Mesendoderm (in vitro differentiated cells): Measurements from ENCODE around the gene PTPRD.

Experiments
- DNase-seq: peaks from one replicate; pipeline ENCODE4 v3.0.0; 2013
- H2AK5ac ChIP-seq: 2 replicates; pipeline ENCODE4 v1.6.1; 2013; ENCODE audit warnings: low read length, inconsistent platforms
- H2BK120ac ChIP-seq: 2 replicates; pipeline ENCODE4 v1.6.1; 2013; ENCODE audit warnings: low read depth, mild to moderate bottlenecking, low read length, moderate library complexity, mixed read lengths
- H2BK15ac ChIP-seq: replicated peaks from 2 replicates; pipeline ENCODE4 v1.6.1; 2013; ENCODE audit warnings: low read depth, mild to moderate bottlenecking, moderate library complexity
- H2BK5ac ChIP-seq: 2 replicates; pipeline ENCODE4 v1.6.1; 2013; ENCODE audit warnings: low read length, inconsistent platforms
- H3K18ac ChIP-seq: 2 replicates; pipeline ENCODE4 v1.6.1; 2013; ENCODE audit warnings: mild to moderate bottlenecking, low read length, mixed read lengths
- H3K23ac ChIP-seq: one replicate; pipeline ENCODE4 v1.6.1; 2013; ENCODE audit warnings: low read length
- H3K27ac ChIP-seq: 2 replicates; pipeline ENCODE4 v1.5.1; 2013; ENCODE audit warnings: low read depth, mild to moderate bottlenecking, inconsistent platforms, low read length, moderate library complexity
- H3K27me3 ChIP-seq: 2 replicates; pipeline ENCODE4 v1.6.1; 2013; ENCODE audit warnings: low read length, control low read depth, mild to moderate bottlenecking, inconsistent platforms; ENCODE audit not compliant: insufficient read depth, poor library complexity
- H3K36me3 ChIP-seq: 2 replicates; pipeline ENCODE4 v1.6.1; 2013; ENCODE audit warnings: low read length, inconsistent platforms; ENCODE audit not compliant: control insufficient read depth, insufficient read depth
- H3K4ac ChIP-seq: one replicate; pipeline ENCODE4 v1.6.1; 2013; ENCODE audit warnings: low read depth, mild to moderate bottlenecking, low read length, moderate library complexity
- H3K4me1 ChIP-seq: 2 replicates; pipeline ENCODE4 v1.6.1; 2013; ENCODE audit warnings: low read depth, low read length, inconsistent platforms; ENCODE audit not compliant: control insufficient read depth
- H3K4me2 ChIP-seq: 2 replicates; pipeline ENCODE4 v1.6.1; 2013; ENCODE audit warnings: low read length
- H3K4me3 ChIP-seq: 2 replicates; pipeline ENCODE4 v1.5.1; 2013; ENCODE audit warnings: mild to moderate bottlenecking, low read length
- H3K56ac ChIP-seq: one replicate; pipeline ENCODE4 v1.6.1; 2013; ENCODE audit warnings: low read length
- H3K79me1 ChIP-seq: 2 replicates; pipeline ENCODE4 v1.6.1; 2013; ENCODE audit warnings: low read length, inconsistent platforms
- H3K79me2 ChIP-seq: 2 replicates; pipeline ENCODE4 v1.6.1; 2013; ENCODE audit warnings: mild to moderate bottlenecking, low read length; ENCODE audit not compliant: control insufficient read depth, insufficient read depth
- H3K9ac ChIP-seq: 2 replicates; pipeline ENCODE4 v1.6.1; 2013; ENCODE audit warnings: low read length, inconsistent platforms
- H4K5ac ChIP-seq: one replicate; pipeline ENCODE4 v1.6.1; 2013; ENCODE audit warnings: low read length
- H4K8ac ChIP-seq: one replicate; pipeline ENCODE4 v1.6.1; 2013; ENCODE audit warnings: low read depth, mild to moderate bottlenecking, control low read depth, low read length, moderate library complexity
- WGBS: extraction: QIAGEN DNeasy Blood & Tissue Kit; methylation state at CpG from one replicate; pipeline ENCODE4 v1.1.7; 2013; ENCODE audit warnings: low lambda C conversion rate, missing lambda C conversion rate; ENCODE audit not compliant: insufficient coverage; ENCODE audit errors: extremely low coverage; 5-methylcytosine and 5-hydroxymethylcytosine counted together

The PTPRD gene

DNA sequence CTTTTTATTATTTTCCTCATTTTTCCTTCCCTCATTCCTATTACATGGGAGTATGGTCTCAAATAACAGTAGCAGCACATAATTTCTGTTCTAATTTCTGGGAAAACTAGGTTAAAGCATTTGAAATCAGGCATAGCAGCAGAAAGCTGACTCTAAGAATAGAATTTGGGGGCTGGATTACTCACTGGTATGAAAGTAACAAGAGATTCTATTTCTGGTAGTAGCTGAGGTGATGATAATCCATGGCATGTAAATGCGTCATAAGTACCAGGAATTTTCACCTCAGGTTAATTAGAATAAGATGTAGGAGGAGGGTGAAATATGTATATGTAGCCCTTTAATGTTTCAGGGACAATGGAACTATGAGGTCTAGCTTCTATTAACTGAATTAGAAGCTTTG, 662.0 kb downstream of the PTPRD start:
- no peak overlapping the region for H2BK15ac ChIP-seq
- no peak overlapping the region for H3K4me3 ChIP-seq
- H3K27me3 ChIP-seq: no peaks in the 10 kb centered on the region
- no peak overlapping the region for H3K56ac ChIP-seq
- H3K9ac ChIP-seq: no peak overlapping the region
- no peaks in the 10 kb centered on the region for H3K79me2 ChIP-seq
- H2AK5ac ChIP-seq: no peak overlapping the region
- H2BK5ac ChIP-seq: no peak overlapping the region
- H3K36me3 ChIP-seq: no peaks in the 10 kb centered on the region
- no peaks in the 10 kb centered on the region for H3K4me1 ChIP-seq
- H4K5ac ChIP-seq: no peak overlapping the region
- no peak overlapping the region for H2BK120ac ChIP-seq
- H3K4ac ChIP-seq: no peak overlapping the region
- no peak for DNase-seq
- no peaks in the 10 kb centered on the region for H3K79me1 ChIP-seq
- no peak overlapping the region for H3K27ac ChIP-seq
- H4K8ac ChIP-seq: no peak overlapping the region
- H3K4me2 ChIP-seq: no peak overlapping the region
- WGBS: no CpG with 5 or more reads among the region's 1 CpG
- H3K23ac ChIP-seq: no peak overlapping the region
- no peak overlapping the region for H3K18ac ChIP-seq

DNA sequence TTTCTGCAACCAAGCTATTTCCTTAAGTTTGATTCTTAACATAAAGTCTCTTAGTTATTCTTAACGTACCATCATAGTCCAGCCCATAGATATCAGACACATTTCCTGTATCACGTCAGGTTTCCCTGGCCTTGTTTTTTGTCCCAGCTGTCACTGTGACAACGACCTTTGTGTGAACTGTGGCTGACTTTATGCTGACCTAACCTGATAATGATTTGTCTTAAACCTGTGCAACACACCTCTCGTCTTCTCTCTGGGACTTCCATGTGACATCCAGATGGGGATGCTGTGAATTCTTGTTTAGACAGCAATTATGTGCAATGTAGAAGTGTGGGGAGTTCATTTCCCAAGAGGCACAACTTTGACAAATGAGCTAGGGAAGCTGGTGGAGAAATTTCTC, 662.8 kb downstream of the PTPRD start:
- Histone ChIP-seq H3K56ac (no peak overlapping the region), H3K4ac (no peak overlapping the region), H3K4me2 (no peak overlapping the region), H3K79me2 (no peaks in the 10 kb centered on the region), H2BK15ac (no peak overlapping the region), H2BK5ac (no peak overlapping the region), H3K27me3 (no peaks in the 10 kb centered on the region), H3K4me1 (no peaks in the 10 kb centered on the region), H2BK120ac (no peak overlapping the region), H2AK5ac (no peak overlapping the region), H3K27ac (no peak overlapping the region), H4K5ac (no peak overlapping the region), H3K18ac (no peak overlapping the region), H3K79me1 (no peaks in the 10 kb centered on the region), H3K36me3 (no peaks in the 10 kb centered on the region), H4K8ac (no peak overlapping the region), H3K9ac (no peak overlapping the region), H3K4me3 (no peak overlapping the region), H3K23ac (no peak overlapping the region)
- WGBS: no CpG with 5 or more reads among the region's 4 CpGs
- peak; percentile 52 for DNase-seq

DNA sequence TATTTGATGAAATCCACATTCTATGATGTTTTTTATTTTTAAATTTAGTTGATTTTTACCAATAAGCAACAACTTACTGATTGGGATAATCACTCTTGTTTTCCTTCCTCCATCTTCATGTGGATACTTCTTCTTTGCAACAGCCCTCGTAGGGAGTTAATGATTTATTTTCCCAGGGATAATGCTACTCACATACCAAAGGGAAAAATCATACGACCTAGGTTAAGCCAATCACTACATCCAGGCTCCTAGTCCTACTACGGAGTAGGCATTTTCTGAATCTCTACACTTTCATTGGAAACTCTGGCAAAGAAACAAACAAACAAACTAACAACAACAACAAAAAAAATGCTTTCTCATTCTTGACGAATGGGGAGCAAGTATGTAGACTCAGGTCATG, 663.4 kb downstream of the PTPRD start:
- no CpG with 5 or more reads among the region's 4 CpGs for WGBS
- no peaks in the 10 kb centered on the region for H3K36me3 ChIP-seq

DNA sequence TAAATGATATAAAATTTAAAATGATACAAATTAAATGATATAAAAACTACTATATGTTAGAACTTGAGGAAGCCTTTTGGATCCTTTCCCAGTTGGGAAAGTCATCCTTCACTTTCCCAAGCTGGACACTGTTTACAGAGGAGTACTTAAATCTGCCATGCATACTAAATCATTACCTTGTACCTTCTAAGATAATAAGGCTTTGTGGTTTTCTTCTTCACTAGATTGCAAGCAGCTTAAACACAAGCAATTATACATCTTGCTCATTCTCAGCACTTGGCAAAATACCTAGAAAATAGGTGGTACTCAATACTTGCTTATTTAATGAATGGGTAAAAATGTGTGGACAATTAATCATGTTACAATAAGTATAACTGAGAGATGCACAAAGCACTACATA, 666.8 kb downstream of the PTPRD start:
- H3K4ac ChIP-seq: no peak overlapping the region
- H2BK120ac ChIP-seq: no peak overlapping the region
- H3K27me3 ChIP-seq: no peaks in the 10 kb centered on the region
- no peak overlapping the region for H3K56ac ChIP-seq
- H3K18ac ChIP-seq: no peak overlapping the region
- DNase-seq: no peak
- no peaks in the 10 kb centered on the region for H3K79me2 ChIP-seq
- H3K9ac ChIP-seq: no peak overlapping the region
- no peak overlapping the region for H4K5ac ChIP-seq
- no peaks in the 10 kb centered on the region for H3K4me1 ChIP-seq
- H2BK5ac ChIP-seq: no peak overlapping the region
- H3K23ac ChIP-seq: no peak overlapping the region
- no peak overlapping the region for H3K4me3 ChIP-seq
- no peaks in the 10 kb centered on the region for H3K36me3 ChIP-seq
- no peaks in the 10 kb centered on the region for H3K79me1 ChIP-seq
- H2BK15ac ChIP-seq: no peak overlapping the region
- H4K8ac ChIP-seq: no peak overlapping the region
- H3K4me2 ChIP-seq: no peak overlapping the region
- no peak overlapping the region for H3K27ac ChIP-seq
- no peak overlapping the region for H2AK5ac ChIP-seq

More for the DNA sequence above, 663.4 kb downstream of the PTPRD start:
- no peak for DNase-seq
- Histone ChIP-seq H3K4me3 (no peak overlapping the region), H3K27me3 (no peaks in the 10 kb centered on the region), H3K79me1 (no peaks in the 10 kb centered on the region), H2BK120ac (no peak overlapping the region), H2AK5ac (no peak overlapping the region), H4K5ac (no peak overlapping the region), H3K27ac (no peak overlapping the region), H3K23ac (no peak overlapping the region), H3K4ac (no peak overlapping the region), H3K9ac (no peak overlapping the region), H3K4me1 (no peaks in the 10 kb centered on the region), H2BK5ac (no peak overlapping the region), H3K56ac (no peak overlapping the region), H2BK15ac (no peak overlapping the region), H3K79me2 (no peaks in the 10 kb centered on the region), H3K4me2 (no peak overlapping the region), H3K18ac (no peak overlapping the region), H4K8ac (no peak overlapping the region)

DNA sequence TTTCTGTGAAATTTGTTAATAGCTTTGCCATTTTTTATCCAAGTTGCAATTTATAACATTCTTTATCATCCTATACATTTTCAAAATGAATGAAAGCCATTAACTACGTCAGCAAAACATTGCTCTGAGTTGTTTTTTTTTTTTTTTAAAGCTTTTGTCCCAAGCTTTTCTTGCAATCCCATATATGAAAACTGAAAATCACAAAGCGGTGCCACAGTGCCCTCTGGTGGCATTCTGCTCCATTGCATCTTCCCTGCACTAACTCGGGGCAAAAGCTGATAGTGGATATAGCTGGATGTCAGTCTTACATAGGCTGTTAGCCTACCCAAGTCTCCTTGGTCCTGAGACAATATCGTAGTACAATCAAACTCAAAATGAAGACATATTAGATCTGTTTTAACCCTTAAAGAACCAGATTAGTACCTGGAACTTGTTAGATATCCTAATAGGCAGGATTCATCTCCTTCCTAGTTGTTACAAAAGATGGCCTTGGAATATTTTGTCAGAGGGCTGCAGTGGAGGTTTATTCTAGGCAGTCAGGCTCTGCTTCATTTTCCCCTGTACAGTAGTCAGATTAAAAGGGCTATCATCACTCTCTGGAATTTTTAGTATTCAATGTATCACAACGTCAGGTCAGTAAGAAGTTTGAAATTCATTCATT, 669.9 kb downstream of the PTPRD start:
- Histone ChIP-seq H3K4ac (no peak overlapping the region), H3K23ac (no peak overlapping the region), H3K4me2 (no peak overlapping the region), H3K56ac (no peak overlapping the region), H3K36me3 (no peaks in the 10 kb centered on the region), H2BK120ac (no peak overlapping the region), H2BK5ac (no peak overlapping the region), H3K79me2 (no peaks in the 10 kb centered on the region), H3K4me3 (no peak overlapping the region), H3K79me1 (no peaks in the 10 kb centered on the region), H3K4me1 (no peaks in the 10 kb centered on the region), H2AK5ac (no peak overlapping the region), H3K18ac (no peak overlapping the region), H4K8ac (no peak overlapping the region), H2BK15ac (no peak overlapping the region), H3K9ac (no peak overlapping the region), H3K27me3 (no peaks in the 10 kb centered on the region), H4K5ac (no peak overlapping the region), H3K27ac (no peak overlapping the region)
- no CpG with 5 or more reads among the region's 5 CpGs for WGBS
- DNase-seq: peak; percentile 75

DNA sequence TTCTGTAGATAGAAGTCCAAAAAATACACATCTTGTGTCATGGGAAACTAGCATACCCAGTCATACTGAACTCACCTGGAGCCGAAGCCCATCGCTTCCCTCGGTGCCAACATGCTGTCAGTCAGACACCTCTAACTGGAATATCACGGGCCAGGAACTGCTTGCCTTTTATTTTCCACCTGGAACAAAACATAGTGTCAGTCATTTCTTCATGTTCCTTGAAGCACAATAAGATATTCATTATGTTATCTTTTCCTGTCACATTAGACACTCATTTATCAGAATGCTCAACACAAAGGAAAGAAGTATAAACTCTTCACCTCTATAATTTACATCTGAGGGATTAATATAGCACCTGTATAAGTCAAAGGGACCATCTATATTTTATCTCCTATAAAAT, 674.4 kb downstream of the PTPRD start:
- DNase-seq: no peak
- no peaks in the 10 kb centered on the region for H3K79me2 ChIP-seq
- no peaks in the 10 kb centered on the region for H3K27me3 ChIP-seq
- no peak overlapping the region for H3K23ac ChIP-seq
- no peak overlapping the region for H3K9ac ChIP-seq
- H4K8ac ChIP-seq: no peak overlapping the region
- no peak overlapping the region for H4K5ac ChIP-seq
- WGBS: no CpG with 5 or more reads among the region's 4 CpGs
- no peak overlapping the region for H3K4me3 ChIP-seq
- no peak overlapping the region for H3K27ac ChIP-seq
- H2AK5ac ChIP-seq: no peak overlapping the region
- no peak overlapping the region for H2BK15ac ChIP-seq
- no peak overlapping the region for H2BK120ac ChIP-seq
- H3K36me3 ChIP-seq: no peaks in the 10 kb centered on the region
- H3K4me2 ChIP-seq: no peak overlapping the region
- H3K56ac ChIP-seq: no peak overlapping the region
- H3K4me1 ChIP-seq: no peaks in the 10 kb centered on the region
- no peak overlapping the region for H3K18ac ChIP-seq
- no peak overlapping the region for H3K4ac ChIP-seq
- H3K79me1 ChIP-seq: no peaks in the 10 kb centered on the region
- H2BK5ac ChIP-seq: no peak overlapping the region
